NCI-H1417 (cell line): Measurements from ENCODE around the gene PFN3.
A peak's percentile ranks its signal among the peaks of the same experiment; 100 is the strongest.

Experiments
- DNase-seq, 3 experiments: peaks; one replicate each; lab custom pipeline; 2025; lab: John Stamatoyannopoulos, UW

PFN3 gene, protein sequence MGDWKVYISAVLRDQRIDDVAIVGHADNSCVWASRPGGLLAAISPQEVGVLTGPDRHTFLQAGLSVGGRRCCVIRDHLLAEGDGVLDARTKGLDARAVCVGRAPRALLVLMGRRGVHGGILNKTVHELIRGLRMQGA

GRCh38 chr5:177399997-177400868 lies at the start of gene PFN3:
PFN3 (minus strand) TSS chr5:177400661; CDS start chr5:177400576, 85 bp downstream.
- no peak for DNase-seq

GRCh38 chr5:177449140-177450061 lies 48.9 kb upstream of the PFN3 start:
- DNase-seq, result no peak

- DNase-seq, result no peak
These were observed 47.9 kb upstream of the PFN3 start for GRCh38 chr5:177448244-177448950.

GRCh38 chr5:177447611-177448243 lies 47.3 kb upstream of the PFN3 start:
- peak in 2 of 3 experiments; percentile 58 to 66 for DNase-seq

- DNase-seq, result peak; percentile 62 to 82 (median 81)
These were observed 46.7 kb upstream of the PFN3 start for GRCh38 chr5:177447066-177447610.

DNA sequence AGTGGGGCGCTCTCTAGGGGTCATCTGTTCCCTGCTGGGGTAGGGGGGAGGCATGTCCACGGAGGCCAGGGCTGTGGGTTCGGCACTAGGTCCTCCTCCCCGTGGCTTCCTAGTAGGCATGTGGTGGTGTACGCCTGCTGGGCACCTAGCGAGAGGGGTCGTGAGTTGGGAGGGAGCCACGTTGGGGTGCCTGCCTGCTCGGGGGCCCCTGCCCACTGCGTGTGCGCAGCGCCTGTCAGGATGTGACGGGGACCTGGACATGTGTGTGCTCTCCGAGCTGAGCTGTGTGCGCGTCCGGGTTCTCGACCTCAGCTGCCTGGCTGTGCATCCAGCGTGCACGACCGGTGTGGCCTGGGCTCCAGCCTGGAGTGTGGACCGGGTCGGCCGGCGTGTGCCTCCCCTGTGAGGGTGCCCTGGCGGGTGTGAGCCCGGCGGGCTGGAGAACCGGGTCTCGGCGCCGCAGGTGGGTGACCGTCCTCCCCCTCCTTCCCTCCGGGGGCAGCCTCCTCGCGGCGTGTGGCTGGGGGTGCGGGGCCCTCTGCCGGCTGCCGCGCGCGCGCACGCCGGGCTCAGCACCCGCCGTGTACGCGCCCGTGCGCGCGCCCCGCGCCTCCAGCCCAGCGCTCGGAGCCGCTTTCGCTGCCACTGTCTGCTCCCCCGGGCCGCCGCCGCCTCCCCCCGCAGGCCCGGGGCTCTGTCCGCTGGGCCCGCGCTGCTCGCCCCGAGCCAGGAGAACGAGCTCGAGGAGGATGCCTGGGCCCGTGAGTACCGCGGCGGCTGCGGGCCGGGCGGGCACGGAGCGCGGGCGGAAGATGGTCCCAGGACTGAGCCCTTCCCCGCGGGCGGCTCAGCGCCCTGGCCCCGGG lies 46.0 kb upstream of the PFN3 start, which contains the start of gene PRR7:
Gene PRR7, plus strand, starts transcription at position 615 of the 866 bp plus-strand sequence. CDS start 8,254 bp downstream, outside the sequence.
- peak; percentile 59 to 81 (median 73) for DNase-seq

DNA sequence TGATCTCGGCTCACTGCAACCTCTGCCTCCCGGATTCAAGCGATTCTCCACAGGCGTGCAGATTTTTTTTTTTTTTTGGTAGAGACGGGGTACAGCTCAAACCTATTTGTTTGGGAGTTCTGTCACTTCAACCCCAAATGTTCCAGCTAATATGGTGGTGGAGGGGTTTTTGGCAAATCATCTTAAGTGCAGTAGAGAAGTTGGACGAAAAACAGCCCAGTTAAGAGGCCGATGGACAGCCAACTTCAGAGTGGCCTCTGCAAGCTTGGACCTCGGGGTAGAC lies 45.4 kb upstream of the PFN3 start:
- DNase-seq, result no peak

DNA sequence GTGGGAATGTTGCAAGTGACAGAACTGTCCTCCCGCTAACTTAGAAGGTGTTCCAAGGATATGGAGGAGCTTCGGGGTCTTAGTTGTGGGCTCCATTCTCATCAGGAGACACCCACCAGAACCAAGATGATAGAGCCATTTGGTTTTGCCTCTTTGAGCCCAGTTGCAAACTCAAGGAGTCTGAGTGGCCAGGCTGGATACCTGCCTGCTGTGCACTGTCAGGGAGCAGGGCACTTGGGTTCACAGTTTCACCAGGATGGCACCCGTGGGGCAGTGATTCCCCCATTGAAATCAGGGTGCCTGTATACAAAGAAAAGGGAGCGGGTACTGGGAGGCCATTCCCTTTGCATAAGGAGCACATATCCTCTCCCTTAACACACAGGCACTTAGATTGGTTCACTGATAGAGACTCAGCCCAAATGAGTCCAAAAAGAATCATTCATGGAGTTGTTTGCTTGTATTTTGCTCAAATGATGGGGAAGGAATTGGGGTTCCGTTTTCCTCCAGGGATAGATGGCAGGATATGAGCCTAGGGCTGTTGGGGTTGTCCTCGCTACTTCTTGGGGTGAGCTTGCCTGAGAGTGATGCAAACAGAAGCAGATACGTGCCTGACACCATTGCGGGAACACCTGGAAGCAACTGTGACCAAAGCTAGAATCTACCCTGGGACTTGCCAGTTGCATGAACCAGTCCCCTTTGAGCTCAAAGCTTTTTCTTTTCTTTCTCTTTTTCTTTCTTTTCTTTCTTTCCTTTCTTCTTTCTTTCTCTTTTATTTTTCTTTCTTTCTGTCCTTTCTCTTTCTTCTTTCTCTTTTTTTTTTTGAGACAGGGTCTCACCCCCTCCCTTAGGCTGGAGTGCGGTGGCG lies 44.8 kb upstream of the PFN3 start:
- DNase-seq, result no peak

GRCh38 chr5:177444106-177445051 lies 43.9 kb upstream of the PFN3 start:
- no peak for DNase-seq

- DNase-seq, result no peak
These were observed 42.9 kb upstream of the PFN3 start for GRCh38 chr5:177443144-177443983.

GRCh38 chr5:177442066-177442826 lies 41.8 kb upstream of the PFN3 start:
- no peak for DNase-seq

GRCh38 chr5:177440990-177441780 lies 40.7 kb upstream of the PFN3 start:
- DNase-seq, result no peak

GRCh38 chr5:177440211-177440989 lies 39.9 kb upstream of the PFN3 start:
- no peak for DNase-seq

- no peak for DNase-seq
These were observed 39.1 kb upstream of the PFN3 start for GRCh38 chr5:177439518-177440053.
